Stimulated activated CD4-positive, alpha-beta T cell treated with anti-CD3 and anti-CD28 coated beads, Interleukin-12 subunit alpha, Interleukin-12 subunit beta, amount 100 ng/mL, for 4 hours (primary cell): ENCODE measurements around the gene IRAK2.
"Not testable (repeated sequence)": the region's sequence is repeated elsewhere in the genome, so short reads cannot be mapped to it uniquely, and the experiment has no call there.

Source experiments
- DNase-seq: peaks from one replicate; pipeline ENCODE4 v3.0.0-alpha.2; 2020

The IRAK2 gene

GRCh38 chr3:10162185-10162584 lies 2.5 kb upstream of the IRAK2 start:
- DNase-seq, result no peak

- DNase-seq, result not testable (repeated sequence)
Measured at GRCh38 chr3:10164201-10164545, 546 bp upstream of the IRAK2 start.

- no peak for DNase-seq
Measured at GRCh38 chr3:10166213-10166604, 1.5 kb downstream of the IRAK2 start.

- no peak for DNase-seq
Measured at GRCh38 chr3:10169000-10169496, 4.3 kb downstream of the IRAK2 start.

- no peak for DNase-seq
Measured at GRCh38 chr3:10170915-10171478, 6.3 kb downstream of the IRAK2 start.

- no peak for DNase-seq
Measured at GRCh38 chr3:10173095-10173925, 8.6 kb downstream of the IRAK2 start.

- DNase-seq, result no peak
Measured at GRCh38 chr3:10173926-10174435, 9.3 kb downstream of the IRAK2 start.

- not testable (repeated sequence) for DNase-seq
Measured at GRCh38 chr3:10175334-10175733, 10.6 kb downstream of the IRAK2 start.

- DNase-seq, result not testable (repeated sequence)
Measured at GRCh38 chr3:10176150-10176549, 11.4 kb downstream of the IRAK2 start.

- no peak for DNase-seq
Measured at GRCh38 chr3:10177737-10178136, 13.0 kb downstream of the IRAK2 start.

GRCh38 chr3:10178892-10179291 lies 14.2 kb downstream of the IRAK2 start:
- no peak for DNase-seq

- DNase-seq, result no peak
Measured at GRCh38 chr3:10180289-10180688, 15.6 kb downstream of the IRAK2 start.

- no peak for DNase-seq
Measured at GRCh38 chr3:10180738-10181295, 16.1 kb downstream of the IRAK2 start.

- DNase-seq, result no peak
Measured at GRCh38 chr3:10182950-10183349, 18.2 kb downstream of the IRAK2 start.

GRCh38 chr3:10184250-10184649 lies 19.5 kb downstream of the IRAK2 start:
- no peak for DNase-seq

- DNase-seq, result no peak
Measured at GRCh38 chr3:10185804-10186762, 21.4 kb downstream of the IRAK2 start.

GRCh38 chr3:10187290-10187876 lies 22.7 kb downstream of the IRAK2 start:
- DNase-seq, result no peak

- no peak for DNase-seq
Measured at GRCh38 chr3:10187944-10188343, 23.2 kb downstream of the IRAK2 start.

GRCh38 chr3:10188804-10189556 lies 24.3 kb downstream of the IRAK2 start:
- DNase-seq, result no peak

GRCh38 chr3:10189557-10190354 lies 25.0 kb downstream of the IRAK2 start:
- DNase-seq, result no peak
